ENCODE measurements around the gene B2M.
A peak's percentile ranks its signal among the peaks of the same experiment; 100 is the strongest.
"Not testable (repeated sequence)": the region's sequence is repeated elsewhere in the genome, so short reads cannot be mapped to it uniquely, and the experiment has no call there.

B2M gene

DNA sequence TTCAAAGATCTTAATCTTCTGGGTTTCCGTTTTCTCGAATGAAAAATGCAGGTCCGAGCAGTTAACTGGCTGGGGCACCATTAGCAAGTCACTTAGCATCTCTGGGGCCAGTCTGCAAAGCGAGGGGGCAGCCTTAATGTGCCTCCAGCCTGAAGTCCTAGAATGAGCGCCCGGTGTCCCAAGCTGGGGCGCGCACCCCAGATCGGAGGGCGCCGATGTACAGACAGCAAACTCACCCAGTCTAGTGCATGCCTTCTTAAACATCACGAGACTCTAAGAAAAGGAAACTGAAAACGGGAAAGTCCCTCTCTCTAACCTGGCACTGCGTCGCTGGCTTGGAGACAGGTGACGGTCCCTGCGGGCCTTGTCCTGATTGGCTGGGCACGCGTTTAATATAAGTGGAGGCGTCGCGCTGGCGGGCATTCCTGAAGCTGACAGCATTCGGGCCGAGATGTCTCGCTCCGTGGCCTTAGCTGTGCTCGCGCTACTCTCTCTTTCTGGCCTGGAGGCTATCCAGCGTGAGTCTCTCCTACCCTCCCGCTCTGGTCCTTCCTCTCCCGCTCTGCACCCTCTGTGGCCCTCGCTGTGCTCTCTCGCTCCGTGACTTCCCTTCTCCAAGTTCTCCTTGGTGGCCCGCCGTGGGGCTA, at the start of gene B2M, which contains the start of gene PATL2:
Gene B2M (plus strand): TSS at position 422 of the 647 bp plus-strand sequence. CDS start 30 bp downstream, at position 452.
Gene PATL2 (minus strand): TSS at position 228 of the 647 bp plus-strand sequence. CDS start 34,833 bp downstream, outside the sequence.
- peak; percentile 98 for DNase-seq (ENCODE audit: low spot score)

DNA sequence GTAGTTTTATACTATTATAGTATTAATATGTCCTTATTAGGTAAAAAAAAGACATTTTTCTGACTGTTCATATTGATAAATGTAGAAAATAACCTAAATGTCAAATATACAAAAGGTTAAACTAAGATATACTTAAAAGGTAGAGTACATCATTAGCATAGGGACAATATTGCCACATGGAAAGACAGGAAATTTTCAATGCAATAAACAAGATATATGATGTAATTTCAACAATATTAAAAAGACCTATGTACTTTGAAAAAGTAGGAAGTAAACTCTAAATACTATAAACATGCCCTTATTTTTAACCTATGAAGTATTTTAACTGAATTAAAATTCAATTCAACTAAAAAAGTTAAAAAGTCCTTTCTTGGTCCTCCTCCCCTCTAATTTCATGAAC, 49.7 kb upstream of the B2M start:
- DNase-seq (ENCODE audit: low spot score): no peak

DNA sequence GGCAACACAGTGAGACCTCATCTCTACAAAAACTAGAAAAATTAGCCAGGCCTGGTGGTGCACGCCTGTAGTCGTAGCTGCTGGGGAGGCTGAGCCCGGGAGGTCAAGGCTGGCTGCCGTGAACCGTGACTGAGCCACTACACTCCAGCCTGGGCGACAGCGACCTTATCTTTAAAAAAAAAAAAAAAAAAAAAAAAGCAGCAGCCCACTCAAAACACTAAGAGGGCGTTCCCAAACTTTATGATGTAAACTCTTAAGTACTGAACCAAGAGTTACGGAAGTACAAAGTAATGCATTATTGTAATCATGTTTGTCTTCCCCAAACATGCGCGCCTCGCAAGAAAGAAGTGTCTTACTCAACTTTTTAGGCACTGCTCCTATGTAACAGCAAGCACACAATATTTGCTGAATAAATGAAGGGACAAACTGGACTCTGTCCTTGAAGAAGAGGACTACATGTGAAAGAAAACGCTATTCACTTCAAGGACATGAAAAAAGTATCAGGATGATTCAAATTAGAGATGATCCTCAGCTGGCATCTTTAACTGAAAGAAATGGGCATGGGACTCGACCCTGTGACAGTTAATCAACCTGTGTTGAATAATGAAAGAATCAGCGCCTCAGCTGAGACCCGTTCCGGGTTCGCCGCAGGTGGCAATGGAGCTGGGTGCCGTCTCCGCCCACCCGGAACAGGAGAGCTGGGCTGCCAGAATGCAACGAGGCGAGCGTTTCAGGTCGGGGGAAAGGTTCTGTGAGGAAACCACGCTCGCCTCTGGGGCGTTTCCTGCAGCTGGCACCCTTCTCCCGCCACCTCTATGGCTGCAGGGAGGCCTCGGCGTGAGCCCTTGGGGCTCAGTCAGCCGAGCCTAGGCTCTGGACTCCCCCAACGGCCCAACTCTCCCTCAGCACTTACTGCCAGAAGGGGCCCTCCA, 48.6 kb upstream of the B2M start:
- peak; percentile 43 for DNase-seq (ENCODE audit: low spot score)

- DNase-seq (ENCODE audit: low spot score): peak; percentile 98
These were observed 47.7 kb upstream of the B2M start, which contains the start of gene SPG11 for GRCh38 chr15:44663410-44664308. SPG11 (minus strand) TSS chr15:44663662; CDS start chr15:44663647, 15 bp downstream.

DNA sequence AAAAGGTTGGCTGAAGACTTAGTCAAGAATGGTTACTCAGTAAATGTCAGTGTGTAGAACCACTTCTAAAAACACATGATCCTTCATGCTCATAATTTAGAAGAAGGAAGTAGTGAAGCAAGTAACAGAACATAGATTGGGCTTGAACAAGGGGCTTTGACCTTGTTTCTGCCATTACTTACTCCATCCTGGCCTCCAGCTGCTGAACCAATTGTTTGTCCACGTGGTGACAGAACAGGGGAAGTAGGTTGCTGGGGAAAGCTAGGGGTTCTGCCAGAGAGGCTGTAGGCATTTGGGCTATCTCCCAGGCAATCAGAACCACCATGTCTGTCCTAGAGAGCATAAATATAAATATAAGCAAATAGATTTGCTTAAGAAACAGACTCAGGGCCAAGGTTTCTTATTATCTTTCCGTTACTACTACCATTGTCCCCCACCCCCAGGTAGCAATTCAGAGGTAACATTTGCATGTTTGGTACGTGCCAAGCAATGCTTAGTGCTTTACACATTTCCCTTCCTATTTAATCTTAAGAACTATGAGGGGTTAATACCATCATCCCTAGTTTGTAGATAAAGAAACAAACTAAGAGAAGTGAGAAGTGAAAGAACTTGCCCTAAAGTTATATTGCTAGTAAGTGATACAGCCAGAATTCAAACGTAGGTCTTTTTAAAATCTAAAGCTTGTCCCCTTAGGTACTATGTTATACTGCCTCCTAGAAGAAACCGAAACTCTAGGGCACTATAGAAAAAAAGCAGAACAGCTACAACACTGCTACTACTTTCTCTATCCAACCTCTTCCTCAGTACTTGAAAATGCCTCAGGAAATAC, 44.9 kb upstream of the B2M start:
- no peak for DNase-seq (ENCODE audit: low spot score)

GRCh38 chr15:44667039-44667360, 44.3 kb upstream of the B2M start:
- DNase-seq (ENCODE audit: low spot score): no peak

DNA sequence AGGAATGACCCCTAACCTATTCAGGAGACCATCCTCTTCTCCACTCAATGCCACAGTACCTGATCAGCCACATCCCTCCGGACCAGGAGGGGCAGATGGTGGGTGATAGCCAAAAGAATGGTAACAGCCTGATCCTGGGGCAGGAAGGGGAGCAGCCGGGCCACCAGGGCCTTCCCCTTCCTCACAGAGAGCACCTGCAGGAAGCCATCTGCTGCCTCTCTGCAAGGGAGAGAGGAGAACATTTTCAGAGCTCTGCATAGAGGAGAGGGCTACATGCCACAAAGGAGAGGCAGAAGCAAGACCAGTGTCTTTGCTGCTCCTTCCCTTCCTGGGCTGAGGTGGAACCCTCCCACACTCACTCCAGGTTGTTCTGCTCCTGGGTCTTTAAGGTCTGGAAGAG, 42.4 kb upstream of the B2M start:
- no peak for DNase-seq (ENCODE audit: low spot score)

- no peak for DNase-seq (ENCODE audit: low spot score)
These were observed 41.0 kb upstream of the B2M start for GRCh38 chr15:44670087-44670950.

- DNase-seq (ENCODE audit: low spot score): no peak
These were observed 37.7 kb upstream of the B2M start for GRCh38 chr15:44673639-44674038.

GRCh38 chr15:44675911-44676310, 35.4 kb upstream of the B2M start:
- DNase-seq (ENCODE audit: low spot score): no peak

DNA sequence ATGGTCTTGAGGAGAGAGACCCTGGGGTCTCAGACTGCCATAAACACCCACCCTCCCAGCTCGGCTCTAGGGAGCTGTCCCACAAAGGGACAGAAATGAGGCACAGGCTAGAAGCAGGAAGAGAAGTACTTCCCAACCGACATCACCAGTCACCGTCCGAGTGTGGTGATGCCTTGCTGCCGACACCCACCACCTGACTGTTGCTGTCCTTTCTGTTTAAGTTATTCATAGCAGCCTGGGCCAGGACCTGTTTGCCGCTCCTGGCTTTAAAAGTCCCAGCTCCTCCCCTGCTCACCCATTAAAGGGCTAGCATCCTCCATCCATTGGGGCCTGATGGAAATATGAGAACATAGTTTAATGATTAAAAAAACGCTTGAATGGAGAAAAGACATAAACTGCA, 34.6 kb upstream of the B2M start:
- DNase-seq (ENCODE audit: low spot score): no peak

- DNase-seq (ENCODE audit: low spot score): no peak
These were observed 29.1 kb upstream of the B2M start for GRCh38 chr15:44682211-44682610.

DNA sequence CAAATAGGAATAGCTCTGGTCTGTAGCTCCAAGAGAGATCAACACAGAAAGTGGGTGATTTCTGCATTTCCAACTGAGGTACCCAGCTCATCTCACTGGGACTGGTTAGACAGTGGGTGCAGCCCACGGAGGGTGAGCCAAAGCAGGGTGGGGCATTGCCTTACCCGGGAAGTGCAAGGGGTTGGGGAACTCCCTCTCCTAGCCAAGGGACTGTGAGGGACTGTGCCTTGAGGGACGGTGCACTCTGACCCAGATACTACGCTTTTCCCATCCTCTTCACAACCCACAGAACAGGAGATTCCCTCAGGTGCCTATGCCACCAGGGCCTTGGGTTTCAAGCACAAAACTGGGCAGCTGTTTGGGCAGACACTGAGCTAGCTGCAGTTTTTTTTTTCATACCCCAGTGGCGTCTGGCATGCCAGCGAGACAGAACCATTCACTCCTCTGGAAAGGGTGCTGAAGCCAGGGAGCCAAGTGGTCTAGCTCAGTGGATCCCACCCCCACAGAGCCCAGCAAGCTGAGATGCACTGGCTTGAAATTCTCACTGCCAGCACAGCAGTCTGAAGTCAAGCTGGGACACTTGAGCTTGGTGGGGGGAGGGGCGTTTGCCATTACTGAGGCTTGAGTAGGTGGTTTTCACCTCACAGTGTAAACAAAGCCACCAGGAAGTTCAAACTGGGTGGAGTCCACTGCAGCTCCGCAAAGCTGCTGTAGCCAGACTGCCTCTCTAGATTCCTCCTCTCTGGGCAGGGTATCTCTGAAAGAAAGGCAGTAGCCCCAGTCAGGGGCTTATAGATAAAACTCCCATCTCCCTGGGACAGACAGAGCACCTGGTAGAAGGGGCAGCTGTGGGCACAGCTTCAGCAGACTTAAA, 28.3 kb upstream of the B2M start:
- DNase-seq (ENCODE audit: low spot score): not testable (repeated sequence)

DNA sequence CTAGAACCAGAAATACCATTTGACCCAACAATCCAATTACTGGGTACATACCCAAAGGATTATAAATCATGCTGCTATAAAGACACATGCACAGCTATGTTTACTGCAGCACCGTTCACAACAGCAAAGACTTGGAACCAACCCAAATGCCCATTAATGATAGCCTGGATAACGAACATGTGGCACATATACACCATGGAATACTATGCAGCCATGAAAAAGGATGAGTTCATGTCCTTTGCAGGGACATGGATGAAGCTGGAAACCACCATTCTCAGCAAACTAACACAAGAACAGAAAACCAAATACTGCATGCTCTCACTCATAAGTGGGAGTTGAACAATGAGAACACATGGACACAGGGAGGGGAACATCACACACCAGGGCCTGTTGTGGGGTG, 22.0 kb upstream of the B2M start:
- DNase-seq (ENCODE audit: low spot score): not testable (repeated sequence)

DNA sequence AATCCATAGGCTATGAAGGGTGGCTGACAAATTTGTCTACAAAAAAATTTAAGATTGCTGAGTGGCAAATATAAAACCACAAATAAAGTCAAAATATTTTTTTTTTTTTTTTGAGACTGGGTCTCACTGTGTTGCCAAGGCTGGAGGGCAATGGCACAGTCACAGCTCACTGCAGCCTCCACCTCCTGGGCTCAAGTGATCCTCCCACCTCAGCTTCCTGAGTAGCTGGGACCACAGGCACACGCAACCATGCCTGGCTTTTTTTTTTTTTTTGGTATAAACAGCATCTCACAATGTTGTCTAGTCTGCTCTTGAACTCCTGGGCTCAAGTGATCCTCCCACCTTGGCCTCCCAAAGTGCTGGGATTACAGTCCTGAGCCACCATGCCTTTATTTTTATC, 21.1 kb upstream of the B2M start:
- not testable (repeated sequence) for DNase-seq (ENCODE audit: low spot score)

- no peak for DNase-seq (ENCODE audit: low spot score)
These were observed 18.7 kb upstream of the B2M start for GRCh38 chr15:44692659-44693058.

DNA sequence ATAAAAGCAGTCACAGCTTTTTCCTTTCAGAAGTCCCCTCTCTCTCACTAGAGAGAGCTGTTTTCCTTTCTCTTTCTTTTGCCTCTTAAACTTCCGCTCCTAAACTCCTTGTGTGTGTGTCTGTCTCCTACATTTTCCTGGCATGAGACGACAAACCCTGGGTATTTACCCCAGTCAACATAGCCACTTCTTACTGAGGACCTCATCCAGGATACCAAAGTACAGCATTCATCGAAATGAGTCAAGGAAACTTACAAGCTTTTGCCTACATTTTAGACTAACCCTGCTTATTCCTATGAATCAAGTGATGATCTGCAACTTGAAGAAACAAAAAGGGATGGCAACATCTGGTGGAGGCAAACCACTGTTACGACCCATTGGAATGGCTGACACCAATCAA, 16.9 kb upstream of the B2M start:
- no peak for DNase-seq (ENCODE audit: low spot score)

DNA sequence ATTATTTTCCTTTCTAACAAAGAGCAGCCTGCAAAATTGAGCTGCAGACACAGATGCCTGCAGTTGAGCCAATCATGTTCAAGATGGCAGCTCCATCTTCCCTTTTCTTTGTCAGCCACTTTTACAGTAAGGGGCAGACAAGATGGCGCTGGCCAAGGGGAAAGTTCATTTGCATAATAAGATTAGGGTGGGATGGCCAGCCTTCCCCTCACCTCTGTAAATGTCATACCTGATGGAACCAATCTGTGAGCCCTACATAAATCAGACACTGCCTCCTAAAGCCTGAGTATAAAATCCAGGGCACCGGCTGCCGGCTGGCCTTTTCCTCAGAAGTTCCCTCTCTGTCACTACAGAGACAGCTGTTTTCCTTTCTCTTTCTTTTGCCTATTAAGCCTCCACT, 16.0 kb upstream of the B2M start:
- no peak for DNase-seq (ENCODE audit: low spot score)

DNA sequence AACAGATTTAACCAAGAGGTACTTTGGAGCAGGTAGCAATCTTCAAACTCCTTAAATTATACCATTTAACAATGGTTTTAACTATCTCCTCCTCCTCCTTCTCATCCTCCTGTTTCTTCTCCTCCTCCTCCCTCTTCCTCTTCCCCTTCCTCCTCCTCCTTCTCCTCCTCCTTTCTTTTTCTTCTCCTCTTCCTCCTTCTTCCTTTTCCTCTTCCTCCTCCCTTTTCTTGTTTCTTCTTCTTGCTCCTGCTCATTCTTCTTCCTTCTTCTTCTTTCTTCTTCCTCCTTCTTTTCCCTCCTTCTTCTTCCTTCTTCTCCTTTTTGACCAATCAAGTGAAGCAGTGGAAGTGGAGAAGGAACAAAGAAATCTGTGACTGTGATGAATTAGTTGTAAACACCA, 14.3 kb upstream of the B2M start:
- no peak for DNase-seq (ENCODE audit: low spot score)
